Measurements from ENCODE around the gene BMP5. TPM values are rescaled to one million over a fixed set of nuclear protein-coding genes. Genes with fewer than 3 reads are reported as not detected.

Gene BMP5
- total and polyA plus RNA-seq, 10 of the 15 experiments (the other 5 are each of a cell fraction or from before 2014, with no cell fraction given): not detected

DNA sequence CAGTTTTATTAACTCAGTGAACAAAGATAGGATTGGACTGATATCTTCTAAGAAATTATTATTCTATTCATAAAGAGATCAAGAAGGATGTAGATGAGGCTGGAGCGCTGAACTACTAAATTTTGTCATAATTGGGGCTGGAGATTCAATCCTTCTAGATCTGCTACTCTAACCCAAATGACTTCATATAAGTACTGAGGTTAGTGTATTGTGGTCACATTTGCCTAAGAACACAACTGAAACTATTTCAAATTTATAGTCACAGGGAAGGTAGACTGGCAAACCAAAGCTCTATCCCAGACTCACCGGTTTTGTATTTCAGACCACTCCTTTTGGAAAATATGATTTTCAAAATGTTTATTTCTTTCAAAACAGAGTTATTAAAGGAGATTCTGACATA, 96.7 kb downstream of the BMP5 start:
- Histone ChIP-seq H3K36me3 (ENCODE audit: control insufficient read depth in 2 of 2, insufficient read depth in 2 of 2, low read length in 1 of 2) (no peaks in the 10 kb centered on the region), H3K4me1 (ENCODE audit: control insufficient read depth, insufficient read depth, low read length) (no peaks in the 10 kb centered on the region), H3K9ac (ENCODE audit: control insufficient read depth, insufficient read depth, low read length) (no peak overlapping the region), H3K79me2 (ENCODE audit: control insufficient read depth, insufficient read depth, low read length) (no peaks in the 10 kb centered on the region), H3K27me3 (replicated peaks in 1 of 2; ENCODE audit: control insufficient read depth in 2 of 2, insufficient read depth in 2 of 2, low read length in 1 of 2) (0 out of 4 replicates have a peak, but pooled peaks cover 0 to 3% of the 10 kb centered on the region in 2 experiments), H2AFZ (ENCODE audit: control insufficient read depth, low read depth, low read length) (no peak overlapping the region), H3K9me3 (replicated peaks; ENCODE audit: control insufficient read depth, insufficient read depth, low read length) (no peaks in the 10 kb centered on the region), H3K4me3 (no peak overlapping the region), H3K4me2 (ENCODE audit: control insufficient read depth, insufficient read depth) (no peak overlapping the region), H3K27ac (ENCODE audit: control insufficient read depth, insufficient read depth) (no peak overlapping the region), H4K20me1 (ENCODE audit: control insufficient read depth, insufficient read depth) (no peaks in the 10 kb centered on the region)
- WGBS (ENCODE audit: insufficient coverage, insufficient replicate concordance, low lambda C conversion rate, missing lambda C conversion rate): 2% methylated on average over 2 of the region's 2 CpGs
- BruUV-seq (replicated peaks): no TSS peak
- ChIA-PET POLR2A (no interaction called here), RAD21 (ENCODE audit: unreplicated experiment) (no interaction called here), CTCF (no interaction called here), SMC1A (ENCODE audit: uncharacterized antibody, unreplicated experiment) (interaction anchor here (1.8 kb wide), 1 partner anchor 90 kb away, joined by 4 read pairs; no protein-coding TSS in a partner anchor)
- intact Hi-C loops (cut with micrococcal nuclease; ENCODE audit: unreplicated experiment) (no loop called here), in situ Hi-C loops (cut with MboI) (no loop called here)
- FAIRE-seq (no peak), ATAC-seq (peak; percentile 56), DNase-seq (ENCODE audit: low read depth, low spot score) (no peak)
- TF ChIP-seq ZSCAN29 (IDR thresholded peaks at IDR 0.05): no peak
- peak; percentile 61 for TF ChIP-seq JUNB (IDR thresholded peaks at IDR 0.05)
- TF ChIP-seq RUNX3 (IDR thresholded peaks at IDR 0.05; ENCODE audit: low read length): peak; percentile 73
- TF ChIP-seq ZZZ3 (IDR thresholded peaks at IDR 0.05; ENCODE audit: control insufficient read depth, insufficient read length, low read depth): no peak
- TF ChIP-seq RELA (IDR thresholded peaks at IDR 0.05; ENCODE audit: borderline replicate concordance, partially characterized antibody): no peak

DNA sequence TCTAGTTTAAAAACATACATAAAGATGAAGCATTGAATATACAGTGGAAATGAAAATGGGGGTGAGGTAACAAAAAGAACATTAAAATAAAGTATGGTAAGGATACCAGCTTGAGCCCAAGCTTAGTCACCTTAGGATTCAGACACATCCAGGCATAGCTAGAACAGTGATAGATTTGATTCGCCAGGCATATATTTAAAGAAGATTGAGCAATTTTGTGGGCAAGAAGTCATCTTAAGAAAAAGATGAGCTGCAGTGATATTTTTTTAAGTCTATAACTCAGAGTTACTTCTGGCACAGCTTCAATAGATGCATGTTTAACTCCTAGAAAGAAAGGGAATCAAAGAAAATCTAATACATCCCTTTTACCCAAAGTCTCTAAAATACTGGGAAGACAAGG, 97.9 kb downstream of the BMP5 start:
- no peaks in the 10 kb centered on the region for H3K4me1 ChIP-seq (ENCODE audit: control insufficient read depth, insufficient read depth, low read length)
- no peak overlapping the region for H3K27ac ChIP-seq (ENCODE audit: control insufficient read depth, insufficient read depth)
- H4K20me1 ChIP-seq (ENCODE audit: control insufficient read depth, insufficient read depth): no peaks in the 10 kb centered on the region
- no peaks in the 10 kb centered on the region for H3K79me2 ChIP-seq (ENCODE audit: control insufficient read depth, insufficient read depth, low read length)
- 19% methylated on average over 1 of the region's 1 CpG for WGBS (ENCODE audit: insufficient coverage, insufficient replicate concordance, low lambda C conversion rate, missing lambda C conversion rate)
- in situ Hi-C loops (cut with MboI): no loop called here
- RAD21 ChIA-PET (ENCODE audit: unreplicated experiment): no interaction called here
- POLR2A ChIA-PET: no interaction called here
- intact Hi-C loops (cut with micrococcal nuclease; ENCODE audit: unreplicated experiment): no loop called here
- peaks cover 0 to 3% of the 10 kb centered on the region in 2 experiments; a peak in 1 of 4 replicates for H3K27me3 ChIP-seq (replicated peaks in 1 of 2; ENCODE audit: control insufficient read depth in 2 of 2, insufficient read depth in 2 of 2, low read length in 1 of 2)
- FAIRE-seq (no peak), ATAC-seq (no peak), DNase-seq (ENCODE audit: low read depth, low spot score) (no peak)
- SMC1A ChIA-PET (ENCODE audit: uncharacterized antibody, unreplicated experiment): interaction anchor here (1.5 to 1.8 kb wide), 2 partner anchors 13 to 92 kb away, joined by 4 read pairs; no protein-coding TSS in a partner anchor
- H3K9me3 ChIP-seq (replicated peaks; ENCODE audit: control insufficient read depth, insufficient read depth, low read length): no peaks in the 10 kb centered on the region
- no peak overlapping the region for H2AFZ ChIP-seq (ENCODE audit: control insufficient read depth, low read depth, low read length)
- CTCF ChIA-PET: no interaction called here
- no peak overlapping the region for H3K9ac ChIP-seq (ENCODE audit: control insufficient read depth, insufficient read depth, low read length)
- TF ChIP-seq, protein P1, sequence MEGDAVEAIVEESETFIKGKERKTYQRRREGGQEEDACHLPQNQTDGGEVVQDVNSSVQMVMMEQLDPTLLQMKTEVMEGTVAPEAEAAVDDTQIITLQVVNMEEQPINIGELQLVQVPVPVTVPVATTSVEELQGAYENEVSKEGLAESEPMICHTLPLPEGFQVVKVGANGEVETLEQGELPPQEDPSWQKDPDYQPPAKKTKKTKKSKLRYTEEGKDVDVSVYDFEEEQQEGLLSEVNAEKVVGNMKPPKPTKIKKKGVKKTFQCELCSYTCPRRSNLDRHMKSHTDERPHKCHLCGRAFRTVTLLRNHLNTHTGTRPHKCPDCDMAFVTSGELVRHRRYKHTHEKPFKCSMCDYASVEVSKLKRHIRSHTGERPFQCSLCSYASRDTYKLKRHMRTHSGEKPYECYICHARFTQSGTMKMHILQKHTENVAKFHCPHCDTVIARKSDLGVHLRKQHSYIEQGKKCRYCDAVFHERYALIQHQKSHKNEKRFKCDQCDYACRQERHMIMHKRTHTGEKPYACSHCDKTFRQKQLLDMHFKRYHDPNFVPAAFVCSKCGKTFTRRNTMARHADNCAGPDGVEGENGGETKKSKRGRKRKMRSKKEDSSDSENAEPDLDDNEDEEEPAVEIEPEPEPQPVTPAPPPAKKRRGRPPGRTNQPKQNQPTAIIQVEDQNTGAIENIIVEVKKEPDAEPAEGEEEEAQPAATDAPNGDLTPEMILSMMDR (IDR thresholded peaks at IDR 0.05 in 2 of 3, conservative IDR thresholded peaks at IDR 0.05 in 1 of 3; ENCODE audit: control insufficient read depth in 2 of 3, extremely low read depth in 1 of 3, insufficient read depth in 1 of 3, low read depth in 3 of 3, low read length in 3 of 3): no peak
- TF ChIP-seq, protein P2, sequence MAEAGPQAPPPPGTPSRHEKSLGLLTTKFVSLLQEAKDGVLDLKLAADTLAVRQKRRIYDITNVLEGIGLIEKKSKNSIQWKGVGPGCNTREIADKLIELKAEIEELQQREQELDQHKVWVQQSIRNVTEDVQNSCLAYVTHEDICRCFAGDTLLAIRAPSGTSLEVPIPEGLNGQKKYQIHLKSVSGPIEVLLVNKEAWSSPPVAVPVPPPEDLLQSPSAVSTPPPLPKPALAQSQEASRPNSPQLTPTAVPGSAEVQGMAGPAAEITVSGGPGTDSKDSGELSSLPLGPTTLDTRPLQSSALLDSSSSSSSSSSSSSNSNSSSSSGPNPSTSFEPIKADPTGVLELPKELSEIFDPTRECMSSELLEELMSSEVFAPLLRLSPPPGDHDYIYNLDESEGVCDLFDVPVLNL (IDR thresholded peaks at IDR 0.05; ENCODE audit: low read depth, low read length): no peak
- TF ChIP-seq IRF4 (IDR thresholded peaks at IDR 0.05; ENCODE audit: low read depth, low read length): no peak
- TF ChIP-seq SUPT20H (IDR thresholded peaks at IDR 0.05; ENCODE audit: borderline replicate concordance, control insufficient read depth, low read depth, low read length): no peak
- TF ChIP-seq NR2F1 (conservative IDR thresholded peaks at IDR 0.05): no peak
- no peak for TF ChIP-seq ZNF274 (IDR thresholded peaks at IDR 0.05; ENCODE audit: insufficient read depth, insufficient read length)
- no peak for TF ChIP-seq NRF1 (conservative IDR thresholded peaks at IDR 0.05; ENCODE audit: low read depth, low read length)
- TF ChIP-seq POLR2AphosphoS5 (IDR thresholded peaks at IDR 0.05; ENCODE audit: low read length): no peak
- no peak for TF ChIP-seq SMAD1 (IDR thresholded peaks at IDR 0.05; ENCODE audit: low read depth, partially characterized antibody)
- no peak overlapping the region for H3K4me2 ChIP-seq (ENCODE audit: control insufficient read depth, insufficient read depth)
- H3K4me3 ChIP-seq: no peak overlapping the region
- no TSS peak for BruUV-seq (replicated peaks)
- H3K36me3 ChIP-seq (ENCODE audit: control insufficient read depth in 2 of 2, insufficient read depth in 2 of 2, low read length in 1 of 2): no peaks in the 10 kb centered on the region

All from GM12878 (cell line).